DMS79 (cell line): Measurements from ENCODE around the gene NPTX2.
"Not testable (repeated sequence)": the region's sequence is repeated elsewhere in the genome, so short reads cannot be mapped to it uniquely, and the experiment has no call there.

Source experiments
- DNase-seq: peaks from one replicate; lab custom pipeline; 2025; lab: John Stamatoyannopoulos, UW

The NPTX2 gene, protein sequence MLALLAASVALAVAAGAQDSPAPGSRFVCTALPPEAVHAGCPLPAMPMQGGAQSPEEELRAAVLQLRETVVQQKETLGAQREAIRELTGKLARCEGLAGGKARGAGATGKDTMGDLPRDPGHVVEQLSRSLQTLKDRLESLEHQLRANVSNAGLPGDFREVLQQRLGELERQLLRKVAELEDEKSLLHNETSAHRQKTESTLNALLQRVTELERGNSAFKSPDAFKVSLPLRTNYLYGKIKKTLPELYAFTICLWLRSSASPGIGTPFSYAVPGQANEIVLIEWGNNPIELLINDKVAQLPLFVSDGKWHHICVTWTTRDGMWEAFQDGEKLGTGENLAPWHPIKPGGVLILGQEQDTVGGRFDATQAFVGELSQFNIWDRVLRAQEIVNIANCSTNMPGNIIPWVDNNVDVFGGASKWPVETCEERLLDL

DNA sequence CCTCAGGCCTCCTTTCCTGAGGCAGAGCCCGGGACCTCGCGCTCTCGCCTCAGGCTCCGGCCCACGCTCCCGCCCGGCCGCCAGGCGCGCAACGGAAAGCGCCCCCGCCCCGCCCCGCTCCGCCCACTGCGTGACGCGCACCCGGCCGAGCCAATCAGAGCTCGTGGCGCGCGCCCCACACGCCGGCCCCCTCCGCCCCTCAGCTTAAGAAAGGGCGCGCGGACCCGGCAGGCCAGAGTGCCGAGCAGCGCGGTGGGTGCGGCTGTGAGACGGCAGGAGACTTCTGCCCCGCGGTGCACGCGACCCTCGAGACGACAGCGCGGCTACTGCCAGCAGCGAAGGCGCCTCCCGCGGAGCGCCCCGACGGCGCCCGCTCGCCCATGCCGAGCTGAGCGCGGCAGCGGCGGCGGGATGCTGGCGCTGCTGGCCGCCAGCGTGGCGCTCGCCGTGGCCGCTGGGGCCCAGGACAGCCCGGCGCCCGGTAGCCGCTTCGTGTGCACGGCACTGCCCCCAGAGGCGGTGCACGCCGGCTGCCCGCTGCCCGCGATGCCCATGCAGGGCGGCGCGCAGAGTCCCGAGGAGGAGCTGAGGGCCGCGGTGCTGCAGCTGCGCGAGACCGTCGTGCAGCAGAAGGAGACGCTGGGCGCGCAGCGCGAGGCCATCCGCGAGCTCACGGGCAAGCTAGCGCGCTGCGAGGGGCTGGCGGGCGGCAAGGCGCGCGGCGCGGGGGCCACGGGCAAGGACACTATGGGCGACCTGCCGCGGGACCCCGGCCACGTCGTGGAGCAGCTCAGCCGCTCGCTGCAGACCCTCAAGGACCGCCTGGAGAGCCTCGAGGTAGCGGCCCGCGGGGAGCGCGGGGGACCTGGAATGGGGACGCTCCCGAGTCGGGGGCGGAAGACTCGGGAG is at the start of gene NPTX2:
Gene NPTX2 (plus strand): TSS at position 235 of the 909 bp plus-strand sequence. CDS start 177 bp downstream, at position 412.
- peak; percentile 67 for DNase-seq

DNA sequence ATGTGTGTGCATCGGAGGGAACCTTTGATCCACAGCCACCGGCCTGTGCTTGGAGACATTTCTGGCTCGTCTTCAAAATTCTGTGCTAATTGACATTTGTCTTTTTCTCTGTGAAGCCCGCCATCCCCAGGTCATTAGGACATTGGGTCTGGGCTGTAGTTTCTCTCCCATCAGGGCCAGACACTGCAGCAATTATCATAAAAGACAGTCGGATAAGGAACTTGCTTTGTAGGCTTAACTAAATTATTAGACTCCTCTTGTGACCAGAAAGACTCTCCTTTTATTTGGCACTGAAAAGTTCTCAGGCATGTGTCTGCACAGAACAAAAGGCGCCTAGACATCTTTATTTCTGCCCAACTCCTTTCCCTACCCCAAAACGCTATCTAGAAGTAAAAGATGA is 49.1 kb upstream of the NPTX2 start:
- DNase-seq: no peak

GRCh38 chr7:98568891-98569290 is 48.2 kb upstream of the NPTX2 start:
- peak; percentile 21 for DNase-seq

DNA sequence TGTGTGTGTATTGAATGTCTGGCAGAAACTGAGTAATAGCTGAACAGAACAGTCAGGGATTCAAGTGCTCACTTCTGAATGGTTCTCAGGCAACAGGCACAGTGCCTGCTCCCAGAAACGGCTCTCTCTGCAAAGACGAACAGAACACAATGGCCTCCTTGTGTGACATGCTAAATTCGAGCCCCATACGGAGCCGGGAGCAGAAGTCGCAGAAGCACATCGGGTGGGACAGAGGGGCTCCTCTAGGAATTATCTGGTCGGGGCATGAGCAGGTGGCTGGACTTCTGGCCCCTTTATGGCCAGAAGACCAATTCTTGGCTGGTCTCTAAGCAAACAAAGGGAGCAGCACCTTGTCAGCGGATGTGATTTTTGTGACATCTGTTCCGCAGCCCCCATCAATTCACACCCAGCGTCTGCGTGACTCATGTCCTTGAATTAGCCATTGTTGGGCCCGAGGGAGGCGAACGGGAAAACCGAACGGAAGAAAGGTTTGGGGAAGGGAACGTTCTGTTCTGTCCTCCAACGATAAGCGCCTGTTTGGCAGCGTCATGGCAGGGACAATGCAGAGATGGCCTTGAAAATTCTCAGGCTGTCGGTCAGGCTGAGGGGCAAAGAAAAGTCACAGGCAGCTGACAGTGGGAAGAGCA is 47.3 kb upstream of the NPTX2 start:
- peak; percentile 4 for DNase-seq

GRCh38 chr7:98571006-98571405 is 46.1 kb upstream of the NPTX2 start:
- DNase-seq: no peak

- DNase-seq: no peak
Observed at GRCh38 chr7:98571986-98572385, 45.1 kb upstream of the NPTX2 start.

GRCh38 chr7:98572716-98573115 is 44.4 kb upstream of the NPTX2 start:
- not testable (repeated sequence) for DNase-seq

GRCh38 chr7:98573816-98574215 is 43.3 kb upstream of the NPTX2 start:
- no peak for DNase-seq

DNA sequence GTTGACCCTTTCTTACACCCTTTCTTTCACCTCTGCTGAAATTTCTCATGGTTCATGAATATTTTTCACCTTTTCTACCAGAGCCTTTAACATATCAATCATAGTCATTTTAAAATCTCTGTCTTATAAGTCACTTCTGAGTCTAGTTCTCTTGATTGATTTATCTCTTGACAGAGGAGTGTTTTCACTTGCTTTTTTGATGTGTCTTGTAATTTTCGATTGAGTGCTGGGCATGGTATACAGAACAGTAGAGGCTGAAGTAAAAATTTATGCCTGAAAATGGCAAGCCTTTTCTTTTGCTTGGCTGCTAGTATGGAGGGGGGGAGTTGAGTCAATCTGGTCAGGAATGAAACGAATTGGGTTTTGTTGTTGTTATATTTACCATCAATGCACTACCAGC is 41.2 kb upstream of the NPTX2 start:
- no peak for DNase-seq

DNA sequence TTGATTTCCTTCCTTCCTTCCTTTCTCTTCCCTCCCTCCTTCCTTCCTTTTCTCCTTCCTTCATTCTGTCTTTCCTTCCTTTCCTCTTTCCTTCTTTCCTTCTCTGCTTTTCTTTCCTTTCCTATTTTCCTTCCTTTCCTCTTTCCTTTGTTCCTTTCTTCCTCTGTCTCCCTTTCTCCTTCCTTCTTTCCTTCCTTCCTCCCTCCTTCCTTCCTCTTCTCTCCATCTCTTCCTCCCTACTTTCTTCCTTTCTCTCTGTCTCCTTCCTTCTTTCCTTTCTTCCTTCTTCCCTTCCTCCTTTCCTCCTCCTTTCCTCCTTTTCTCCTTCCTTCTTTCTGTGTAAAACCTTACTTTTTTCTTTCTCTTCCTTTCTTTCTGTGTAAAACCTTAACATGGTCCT is 32.3 kb upstream of the NPTX2 start:
- no peak for DNase-seq

DNA sequence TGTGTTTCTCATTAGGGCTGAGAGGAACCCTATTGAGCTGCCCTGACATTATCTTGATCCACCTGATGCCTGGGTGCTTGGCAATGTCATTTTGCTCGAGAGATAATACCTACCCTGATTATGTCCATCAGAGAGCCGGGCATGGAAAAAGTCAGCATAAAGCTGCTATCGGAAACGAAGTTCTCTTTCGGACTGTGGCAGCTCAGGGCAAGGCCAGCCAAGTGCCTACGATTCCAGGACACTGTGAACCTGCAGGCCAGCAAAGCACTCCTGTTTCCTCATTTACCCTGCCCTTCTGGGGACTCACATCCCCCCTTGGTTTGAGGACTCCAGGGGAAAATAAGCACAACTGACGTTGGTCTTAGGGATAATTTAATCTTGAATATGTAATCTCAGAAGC is 25.2 kb upstream of the NPTX2 start:
- no peak for DNase-seq

DNA sequence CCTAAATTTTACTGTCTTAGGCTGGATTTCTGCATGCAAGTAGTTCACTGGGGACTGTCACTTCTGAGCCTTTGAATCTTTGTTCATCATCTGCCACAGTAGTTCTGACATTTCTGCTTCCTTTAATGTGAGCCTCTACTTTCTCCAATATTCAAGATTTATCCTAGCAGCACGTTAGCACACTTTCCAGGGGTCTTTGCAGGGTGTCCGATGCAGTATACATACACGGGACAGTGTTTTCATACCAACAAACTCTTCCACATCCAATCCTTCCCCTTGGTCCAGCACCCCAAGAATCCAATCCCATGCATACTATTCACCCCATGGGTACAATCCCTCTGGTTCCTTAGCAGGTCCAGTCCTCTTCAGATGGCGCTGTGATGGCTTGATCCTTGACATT is 22.7 kb upstream of the NPTX2 start:
- no peak for DNase-seq

DNA sequence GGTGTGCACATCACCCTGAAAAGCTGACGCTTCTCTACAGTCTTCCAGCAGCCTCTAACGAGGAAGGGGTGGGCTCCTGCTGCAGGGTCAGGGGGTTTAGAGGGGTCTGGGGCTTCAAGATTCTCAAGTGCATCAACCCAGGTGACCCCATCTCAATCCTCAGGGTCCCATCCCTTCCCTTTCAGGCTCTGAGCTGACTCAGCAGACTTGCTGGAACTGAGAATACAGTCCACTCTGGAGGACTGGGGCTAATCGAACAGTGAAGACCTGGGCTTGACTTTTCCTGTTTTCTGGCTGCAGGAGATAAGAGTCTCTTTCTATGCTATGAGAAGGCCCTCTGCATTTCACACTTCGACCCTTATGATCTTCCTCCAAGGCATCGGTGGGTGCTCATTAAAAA is 22.3 kb upstream of the NPTX2 start:
- no peak for DNase-seq

DNA sequence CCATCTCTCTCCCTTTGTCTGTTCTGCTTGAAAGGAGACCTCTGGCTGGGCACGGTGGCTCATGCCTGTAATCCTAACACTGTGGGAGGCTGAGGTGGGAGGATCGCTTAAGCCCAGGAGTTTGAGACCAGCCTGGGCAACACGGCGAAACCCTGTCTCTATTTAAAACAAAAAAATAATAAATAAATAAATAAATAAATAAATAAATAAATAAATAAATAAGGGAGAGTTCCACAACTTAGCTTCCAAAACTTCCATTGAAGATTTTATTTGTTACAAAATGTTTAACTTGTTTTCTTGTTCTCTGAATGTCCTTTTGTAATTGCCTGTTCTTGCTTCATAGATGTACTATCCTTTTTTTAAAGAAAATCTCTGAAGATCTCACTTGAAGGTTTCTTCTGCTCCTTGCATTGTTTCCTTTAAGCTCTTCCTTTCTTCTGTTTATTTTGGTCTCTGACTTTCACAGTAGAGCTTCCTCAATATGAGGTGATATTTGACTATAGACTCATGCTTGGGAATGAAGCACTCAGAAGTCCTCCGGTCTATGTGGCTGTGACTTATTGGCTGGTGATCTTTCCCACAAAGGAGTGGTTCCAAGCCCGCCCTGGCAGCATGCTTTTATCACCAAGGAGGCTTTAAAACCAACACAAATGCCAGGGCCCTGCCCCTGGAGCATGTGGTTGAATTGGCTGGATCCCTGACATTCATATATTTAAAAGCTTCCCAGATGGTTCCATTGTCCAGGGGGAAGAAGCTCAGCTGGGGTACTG is 18.1 kb upstream of the NPTX2 start:
- DNase-seq: no peak

DNA sequence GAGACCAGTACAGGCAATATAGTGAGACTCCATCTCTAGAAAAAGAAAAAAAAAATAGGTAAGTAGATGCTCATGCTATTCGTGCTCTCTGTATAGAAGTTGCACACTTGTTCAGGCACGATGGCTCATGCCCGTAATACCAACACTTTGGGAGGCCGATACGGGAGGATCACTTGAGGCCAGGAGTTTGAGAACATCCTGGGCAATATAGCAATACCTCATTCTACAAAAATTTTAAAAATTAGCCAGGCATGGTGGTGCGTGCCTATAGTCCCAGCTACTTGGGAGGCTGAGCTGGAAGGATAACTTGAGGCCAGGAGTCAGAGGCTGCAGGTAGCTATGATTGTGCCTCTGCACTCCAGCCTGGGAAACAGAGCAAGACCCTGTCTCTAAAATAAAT is 17.2 kb upstream of the NPTX2 start:
- no peak for DNase-seq

- DNase-seq: no peak
Observed at GRCh38 chr7:98602755-98603398, 14.2 kb upstream of the NPTX2 start.

GRCh38 chr7:98603399-98603788 is 13.7 kb upstream of the NPTX2 start:
- no peak for DNase-seq

- DNase-seq: no peak
Observed at GRCh38 chr7:98613601-98614425, 3.3 kb upstream of the NPTX2 start.

GRCh38 chr7:98616381-98617050 is 569 bp upstream of the NPTX2 start:
- DNase-seq: peak; percentile 28

GRCh38 chr7:98617960-98618418 is 904 bp downstream of the NPTX2 start:
- DNase-seq: no peak
